ENCODE measurements around the gene BCL2A1. TPM values are rescaled to one million over a fixed set of nuclear protein-coding genes. Genes with fewer than 3 reads are reported as not detected.

BCL2A1 gene
- total RNA-seq, 2 donors from 2014 or later: not detected

- H3K27me3 ChIP-seq (ENCODE audit: control insufficient read depth, insufficient read depth, low read length, poor library complexity, severe bottlenecking): no peaks in the 10 kb centered on the region
- WGBS, 2 experiments (ENCODE audit: insufficient coverage in 1 of 2, insufficient read length in 1 of 2): 90 to 91% methylated on average over 4 to 5 of the region's 6 CpGs
- H3K9me3 ChIP-seq (ENCODE audit: control insufficient read depth, low read length): no peaks in the 10 kb centered on the region
- H3K36me3 ChIP-seq (ENCODE audit: control insufficient read depth, insufficient read depth, low read length): no peaks in the 10 kb centered on the region
- Mint-ChIP-seq H3K4me3 (no peak overlapping the region), H3K4me1 (peaks cover 2% of the 10 kb centered on the region), H3K27me3 (ENCODE audit: insufficient read depth) (no peaks in the 10 kb centered on the region), H3K9me3 (peaks cover 4% of the 10 kb centered on the region), H3K27ac (no peak overlapping the region), H3K36me3 (ENCODE audit: low read depth) (no peaks in the 10 kb centered on the region)
- no peak overlapping the region for H3K9ac ChIP-seq (ENCODE audit: extremely low read depth, low read length, poor library complexity, severe bottlenecking)
- no peak overlapping the region for H3K4me3 ChIP-seq (ENCODE audit: low read length)
- no peak for TF ChIP-seq CTCF (conservative IDR thresholded peaks at IDR 0.05)
- no peak overlapping the region for H3K27ac ChIP-seq (ENCODE audit: low read depth, low read length)
- DNase-seq: no peak
- H3K4me1 ChIP-seq (ENCODE audit: control insufficient read depth, insufficient read depth, low read length): no peaks in the 10 kb centered on the region
Measured at GRCh38 chr15:80010131-80010673, 39.2 kb upstream of the BCL2A1 start.

GRCh38 chr15:80007532-80007931 lies 36.5 kb upstream of the BCL2A1 start:
- Histone ChIP-seq H3K27ac (ENCODE audit: low read depth, low read length) (no peak overlapping the region), H3K27me3 (ENCODE audit: control insufficient read depth, insufficient read depth, low read length, poor library complexity, severe bottlenecking) (no peaks in the 10 kb centered on the region), H3K36me3 (ENCODE audit: control insufficient read depth, insufficient read depth, low read length) (no peaks in the 10 kb centered on the region), H3K4me1 (ENCODE audit: control insufficient read depth, insufficient read depth, low read length) (no peaks in the 10 kb centered on the region), H3K9ac (ENCODE audit: extremely low read depth, low read length, poor library complexity, severe bottlenecking) (no peak overlapping the region), H3K4me3 (ENCODE audit: low read length) (no peak overlapping the region), H3K9me3 (ENCODE audit: control insufficient read depth, low read length) (no peaks in the 10 kb centered on the region)
- no peak for DNase-seq
- no peaks in the 10 kb centered on the region for H3K27me3 Mint-ChIP-seq (ENCODE audit: insufficient read depth)
- no peak overlapping the region for H3K27ac Mint-ChIP-seq
- peaks cover 2% of the 10 kb centered on the region for H3K9me3 Mint-ChIP-seq
- peaks cover 2% of the 10 kb centered on the region for H3K4me1 Mint-ChIP-seq
- H3K4me3 Mint-ChIP-seq: no peak overlapping the region
- no peaks in the 10 kb centered on the region for H3K36me3 Mint-ChIP-seq (ENCODE audit: low read depth)
- no peak for TF ChIP-seq CTCF (conservative IDR thresholded peaks at IDR 0.05)
- 84 to 96% methylated on average over 3 to 5 of the region's 5 CpGs for WGBS, 2 experiments (ENCODE audit: insufficient coverage in 1 of 2, insufficient read length in 1 of 2)

- Histone ChIP-seq H3K9ac (ENCODE audit: extremely low read depth, low read length, poor library complexity, severe bottlenecking) (no peak overlapping the region), H3K27ac (ENCODE audit: low read depth, low read length) (no peak overlapping the region), H3K36me3 (ENCODE audit: control insufficient read depth, insufficient read depth, low read length) (no peaks in the 10 kb centered on the region), H3K27me3 (ENCODE audit: control insufficient read depth, insufficient read depth, low read length, poor library complexity, severe bottlenecking) (no peaks in the 10 kb centered on the region), H3K4me3 (ENCODE audit: low read length) (no peak overlapping the region), H3K4me1 (ENCODE audit: control insufficient read depth, insufficient read depth, low read length) (no peaks in the 10 kb centered on the region), H3K9me3 (ENCODE audit: control insufficient read depth, low read length) (no peaks in the 10 kb centered on the region)
- no peak for TF ChIP-seq CTCF (conservative IDR thresholded peaks at IDR 0.05)
- Mint-ChIP-seq H3K36me3 (ENCODE audit: low read depth) (no peaks in the 10 kb centered on the region), H3K4me1 (peaks cover 2% of the 10 kb centered on the region), H3K4me3 (no peak overlapping the region), H3K9me3 (peaks cover 2% of the 10 kb centered on the region), H3K27me3 (ENCODE audit: insufficient read depth) (no peaks in the 10 kb centered on the region), H3K27ac (no peak overlapping the region)
- no peak for DNase-seq
- WGBS, 2 experiments (ENCODE audit: insufficient coverage in 1 of 2, insufficient read length in 1 of 2): 94 to 95% methylated on average over 4 to 5 of the region's 5 CpGs
Measured at GRCh38 chr15:80006946-80007345, 36.0 kb upstream of the BCL2A1 start.

All from endodermal cell (in vitro differentiated cells).